Measurements from ENCODE around the gene YTHDF1.
"Not testable (repeated sequence)": the region's sequence is repeated elsewhere in the genome, so short reads cannot be mapped to it uniquely, and the experiment has no call there.

Gene YTHDF1

GRCh38 chr20:63226042-63226943 lies 10.4 kb upstream of the YTHDF1 start:
- ATAC-seq: no peak

DNA sequence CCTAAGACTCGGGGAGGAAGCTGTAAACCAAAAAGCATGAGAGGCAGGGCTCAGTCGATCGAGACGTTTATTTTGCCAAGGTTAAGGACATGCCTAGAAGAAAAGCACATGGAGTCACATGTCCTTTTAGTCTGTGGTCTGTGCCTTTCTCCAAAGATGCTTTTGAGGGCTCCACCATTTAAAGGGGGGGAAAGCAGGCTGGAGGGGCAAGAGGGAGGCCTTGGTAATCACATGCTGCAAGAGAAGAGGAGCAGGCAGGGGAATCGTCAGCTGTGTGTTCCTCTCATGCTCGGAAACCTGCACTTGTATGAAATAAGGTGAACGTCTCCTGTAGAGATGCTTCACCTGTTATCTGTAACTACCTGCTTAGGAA lies 9.1 kb upstream of the YTHDF1 start:
- no peak for ATAC-seq

GRCh38 chr20:63224412-63225081 lies 8.6 kb upstream of the YTHDF1 start:
- peak in 1 of 2 donors; percentile 16 for ATAC-seq

- ATAC-seq: no peak
Measured at GRCh38 chr20:63223826-63224207, 7.9 kb upstream of the YTHDF1 start.

- ATAC-seq: peak; percentile 55 to 68
Measured at GRCh38 chr20:63223121-63223825, 7.3 kb upstream of the YTHDF1 start.

- no peak for ATAC-seq
Measured at GRCh38 chr20:63222541-63222940, 6.6 kb upstream of the YTHDF1 start.

DNA sequence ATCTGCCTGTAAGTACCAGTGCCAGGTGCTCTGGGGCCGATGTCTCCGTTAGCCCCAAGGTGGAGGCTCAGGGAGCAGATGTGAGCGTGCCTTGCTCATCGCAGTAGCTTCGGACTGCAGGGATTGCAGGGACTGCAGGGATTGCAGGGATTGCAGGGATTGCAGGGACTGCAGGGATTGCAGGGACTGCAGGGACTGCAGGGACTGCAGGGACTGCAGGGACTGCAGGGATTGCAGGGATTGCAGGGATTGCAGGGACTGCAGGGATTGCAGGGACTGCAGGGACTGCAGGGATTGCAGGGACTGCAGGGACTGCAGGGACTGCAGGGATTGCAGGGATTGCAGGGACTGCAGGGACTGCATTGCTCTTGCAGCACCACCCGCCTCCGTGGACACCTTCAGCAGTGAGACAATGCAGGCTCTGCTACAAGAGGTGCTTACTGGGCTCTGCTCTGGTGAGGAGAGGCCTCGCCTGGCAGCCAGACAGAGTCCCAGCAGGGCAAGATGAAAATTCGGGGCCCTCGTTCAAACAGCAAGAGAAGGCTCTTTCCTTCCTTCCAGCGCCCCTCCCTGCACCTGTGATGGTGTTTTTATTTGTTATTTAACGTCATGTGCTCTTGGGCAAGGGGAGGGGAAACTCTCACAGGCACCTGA lies 5.6 kb upstream of the YTHDF1 start:
- not testable (repeated sequence) for ATAC-seq

GRCh38 chr20:63220696-63221399 lies 4.9 kb upstream of the YTHDF1 start:
- no peak for ATAC-seq

- ATAC-seq: no peak
Measured at GRCh38 chr20:63219866-63220521, 4.1 kb upstream of the YTHDF1 start.

- no peak for ATAC-seq
Measured at GRCh38 chr20:63219447-63219821, 3.5 kb upstream of the YTHDF1 start.

DNA sequence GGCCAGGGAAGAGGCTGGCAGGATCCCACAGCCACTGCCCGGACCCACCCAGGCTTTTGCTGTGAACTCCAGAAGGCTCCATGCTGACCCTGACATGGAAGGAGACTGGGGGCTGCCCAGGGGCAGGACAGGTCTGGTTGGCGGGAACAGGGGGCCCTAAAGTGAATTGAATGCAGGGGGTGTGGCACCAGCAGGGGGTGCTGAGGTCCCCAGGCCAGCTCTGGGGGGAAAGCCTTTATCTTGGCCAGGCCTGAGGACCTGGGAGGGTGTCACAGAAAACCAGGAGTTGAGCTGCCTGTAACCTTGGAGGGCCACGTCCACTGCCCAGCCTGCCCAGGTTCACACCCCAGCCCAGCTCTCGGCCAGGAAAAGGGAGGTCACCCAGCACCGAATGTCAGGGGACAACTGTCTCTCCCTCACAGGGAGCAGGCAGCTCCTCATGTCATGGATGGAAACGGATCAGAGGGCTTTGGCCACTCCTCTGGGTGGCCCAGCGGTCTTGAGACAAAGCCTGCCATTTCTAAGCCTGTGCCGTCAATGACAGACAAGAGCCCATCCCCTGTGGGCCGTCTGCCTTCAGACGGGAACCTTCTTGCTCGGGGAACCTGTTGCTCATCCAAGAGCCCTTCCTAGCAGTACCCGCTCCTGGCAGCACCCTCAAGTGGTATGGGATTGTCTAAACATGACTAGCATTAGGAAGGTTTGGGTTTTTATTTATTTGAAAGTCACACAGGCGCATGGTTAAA lies 2.9 kb upstream of the YTHDF1 start:
- ATAC-seq: no peak

DNA sequence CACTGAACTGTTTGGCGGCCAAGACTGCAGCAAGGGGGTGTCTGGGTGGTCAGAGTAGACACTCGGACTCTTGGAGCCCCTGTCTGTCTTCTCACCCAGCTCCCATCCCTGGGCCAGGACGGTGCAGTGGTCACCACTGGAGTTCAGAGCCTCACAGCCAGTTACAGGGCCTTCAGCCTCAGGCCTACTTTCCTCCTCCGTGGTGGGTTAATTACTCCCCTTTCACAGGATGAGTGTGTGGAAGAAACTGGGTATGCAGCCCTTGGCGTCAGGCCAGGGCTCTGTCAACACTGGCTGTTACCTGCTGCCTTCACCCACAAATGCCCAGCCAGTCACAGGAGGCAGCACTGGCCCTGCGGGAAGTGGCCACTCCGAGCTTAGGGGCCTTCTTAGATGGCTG lies 1.8 kb upstream of the YTHDF1 start:
- no peak for ATAC-seq

- no peak for ATAC-seq
Measured at GRCh38 chr20:63216849-63217471, 1.0 kb upstream of the YTHDF1 start.

GRCh38 chr20:63215101-63216040 lies 560 bp downstream of the YTHDF1 start:
- no peak for ATAC-seq

GRCh38 chr20:63214514-63214913 lies 1.4 kb downstream of the YTHDF1 start:
- no peak for ATAC-seq

DNA sequence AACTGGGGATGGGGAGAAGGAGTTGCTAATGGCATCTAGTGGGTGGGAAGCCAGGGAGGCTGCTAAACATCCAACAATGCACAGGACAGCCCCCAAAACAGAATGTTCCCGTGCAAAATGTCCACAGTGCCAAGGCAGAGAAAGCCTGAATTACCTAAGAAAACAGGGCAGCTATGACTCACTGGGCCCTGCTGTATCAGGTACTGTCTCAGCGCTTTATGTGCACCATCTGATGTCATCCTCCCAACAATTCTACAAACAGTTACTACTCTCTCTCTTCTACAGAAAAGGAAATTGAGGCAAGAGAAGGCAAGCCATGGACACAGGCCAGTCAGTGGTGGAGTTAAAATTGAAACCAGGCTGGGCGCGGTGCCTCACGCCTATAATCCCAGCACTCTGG lies 3.1 kb downstream of the YTHDF1 start:
- ATAC-seq: no peak

DNA sequence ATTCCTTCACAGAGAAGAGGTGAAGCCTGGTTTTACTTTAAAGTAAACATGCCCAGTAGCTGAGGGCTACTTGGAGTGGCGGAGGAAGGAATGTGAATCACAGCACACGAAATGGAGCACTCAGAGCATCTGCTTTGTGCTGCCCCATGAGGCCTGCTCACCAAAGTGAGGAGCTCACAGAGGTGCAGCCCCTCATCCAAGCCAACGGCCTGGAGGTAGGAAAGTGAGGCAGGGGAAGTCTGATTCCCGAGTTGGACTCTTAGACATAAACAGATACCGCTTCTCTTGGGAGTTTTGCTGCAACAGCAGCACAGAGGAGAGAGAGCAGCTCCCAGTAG lies 3.6 kb downstream of the YTHDF1 start:
- no peak for ATAC-seq

GRCh38 chr20:63210011-63210605 lies 5.8 kb downstream of the YTHDF1 start:
- ATAC-seq: no peak

DNA sequence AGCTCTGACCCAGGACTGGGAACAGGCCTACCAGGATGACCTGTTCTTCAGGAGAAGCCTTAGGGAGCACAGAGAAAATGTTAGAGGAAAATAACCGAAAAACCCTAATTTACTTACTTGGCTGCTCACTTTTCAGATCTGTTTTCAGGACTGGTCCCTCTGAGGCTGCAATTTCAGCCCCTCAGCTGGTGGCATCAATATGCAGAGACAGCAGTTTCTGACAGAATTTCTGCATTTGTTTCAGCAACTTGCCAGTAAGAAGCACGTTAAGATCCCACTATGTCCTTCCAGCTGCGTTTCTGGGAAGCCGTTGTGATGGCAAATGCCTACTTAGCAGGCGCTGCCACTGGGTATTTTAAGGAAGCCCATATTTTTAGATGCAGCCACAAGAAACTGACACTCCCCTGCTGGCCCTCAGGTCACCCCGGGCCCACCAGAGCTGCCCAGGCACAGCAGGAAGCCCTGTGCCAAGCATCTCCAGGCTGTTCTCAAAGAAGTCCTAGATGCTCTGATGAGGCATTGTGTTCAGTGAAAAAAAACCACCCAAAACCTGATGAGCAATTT lies 7.5 kb downstream of the YTHDF1 start:
- no peak for ATAC-seq

Data from activated CD4-positive, CD25-positive, alpha-beta regulatory T cell treated with anti-CD3 and anti-CD28 coated beads, Interleukin-2, amount 50 U/mL, for 24 hours (primary cell).